ENCODE measurements around the gene CENPB.

The CENPB gene

GRCh38 chr20:3803854-3804253, 17.3 kb upstream of the CENPB start:
- Histone ChIP-seq H3K4me3 (ENCODE audit: low read depth, low read length) (no peak overlapping the region), H3K27ac (no peak overlapping the region), H3K27me3 (ENCODE audit: insufficient read depth, low read depth, severe bottlenecking) (no peaks in the 10 kb centered on the region), H3K9me3 (ENCODE audit: severe bottlenecking) (no peaks in the 10 kb centered on the region), H3K36me3 (peaks cover 58% of the 10 kb centered on the region)
- TF ChIP-seq CTCF (IDR thresholded peaks at IDR 0.05; ENCODE audit: low read depth, low read length): no peak
- no peak for DNase-seq

- Histone ChIP-seq H3K27me3 (ENCODE audit: insufficient read depth, low read depth, severe bottlenecking) (no peaks in the 10 kb centered on the region), H3K36me3 (peaks cover 63% of the 10 kb centered on the region), H3K9me3 (ENCODE audit: severe bottlenecking) (no peaks in the 10 kb centered on the region), H3K27ac (no peak overlapping the region), H3K4me3 (ENCODE audit: low read depth, low read length) (no peak overlapping the region)
- DNase-seq: no peak
- no peak for TF ChIP-seq CTCF (IDR thresholded peaks at IDR 0.05; ENCODE audit: low read depth, low read length)
Observed at GRCh38 chr20:3803289-3803688, 16.7 kb upstream of the CENPB start.

- no peaks in the 10 kb centered on the region for H3K9me3 ChIP-seq (ENCODE audit: severe bottlenecking)
- TF ChIP-seq CTCF (IDR thresholded peaks at IDR 0.05; ENCODE audit: low read depth, low read length): no peak
- peaks cover 66% of the 10 kb centered on the region for H3K36me3 ChIP-seq
- no peak for DNase-seq
- no peaks in the 10 kb centered on the region for H3K27me3 ChIP-seq (ENCODE audit: insufficient read depth, low read depth, severe bottlenecking)
- no peak overlapping the region for H3K4me3 ChIP-seq (ENCODE audit: low read depth, low read length)
- H3K27ac ChIP-seq: no peak overlapping the region
Observed at GRCh38 chr20:3802524-3803239, 16.1 kb upstream of the CENPB start.

GRCh38 chr20:3801846-3802245, 15.3 kb upstream of the CENPB start:
- Histone ChIP-seq H3K27me3 (ENCODE audit: insufficient read depth, low read depth, severe bottlenecking) (no peaks in the 10 kb centered on the region), H3K9me3 (ENCODE audit: severe bottlenecking) (no peaks in the 10 kb centered on the region), H3K4me3 (ENCODE audit: low read depth, low read length) (no peak overlapping the region), H3K27ac (no peak overlapping the region), H3K36me3 (peaks cover 69% of the 10 kb centered on the region)
- no peak for TF ChIP-seq CTCF (IDR thresholded peaks at IDR 0.05; ENCODE audit: low read depth, low read length)
- no peak for DNase-seq

- no peaks in the 10 kb centered on the region for H3K9me3 ChIP-seq (ENCODE audit: severe bottlenecking)
- H3K4me3 ChIP-seq (ENCODE audit: low read depth, low read length): no peak overlapping the region
- TF ChIP-seq CTCF (IDR thresholded peaks at IDR 0.05; ENCODE audit: low read depth, low read length): no peak
- peaks cover 68% of the 10 kb centered on the region for H3K36me3 ChIP-seq
- no peak overlapping the region for H3K27ac ChIP-seq
- no peaks in the 10 kb centered on the region for H3K27me3 ChIP-seq (ENCODE audit: insufficient read depth, low read depth, severe bottlenecking)
- no peak for DNase-seq
Observed at GRCh38 chr20:3801299-3801698, 14.8 kb upstream of the CENPB start.

GRCh38 chr20:3800878-3801260, 14.3 kb upstream of the CENPB start:
- no peaks in the 10 kb centered on the region for H3K9me3 ChIP-seq (ENCODE audit: severe bottlenecking)
- H3K4me3 ChIP-seq (ENCODE audit: low read depth, low read length): no peak overlapping the region
- DNase-seq: no peak
- no peaks in the 10 kb centered on the region for H3K27me3 ChIP-seq (ENCODE audit: insufficient read depth, low read depth, severe bottlenecking)
- no peak for TF ChIP-seq CTCF (IDR thresholded peaks at IDR 0.05; ENCODE audit: low read depth, low read length)
- peaks cover 63% of the 10 kb centered on the region for H3K36me3 ChIP-seq
- H3K27ac ChIP-seq: no peak overlapping the region

Measured in WERI-Rb-1 (cell line).